PC-3 (cell line): Measurements from ENCODE around the gene TAF11L8. TPM values are rescaled to one million over a fixed set of nuclear protein-coding genes. Genes with fewer than 3 reads are reported as not detected.

Source experiments
- total RNA-seq: library from RNA; depleted of rRNA; stranded (reverse); fragments of >200 nt; gene quantifications from 2 replicates; pipeline ENCODE4 v1.2.3, GENCODE V29; 2014; rRNA removed

The TAF11L8 gene
- total RNA-seq, 1 experiment from 2014 or later = not detected

Other genes with a start within 250 kb of the TAF11L8 start
- gene TAF11L2, start 92.7 kb downstream of the TAF11L8 start, total RNA-seq = not detected in 2 replicates
- not detected in 2 replicates for gene TAF11L3, start 72.6 kb downstream of the TAF11L8 start, total RNA-seq
- not detected in 2 replicates for gene TAF11L4, start 69.2 kb downstream of the TAF11L8 start, total RNA-seq
- gene TAF11L5, start 65.7 kb downstream of the TAF11L8 start, total RNA-seq = not detected in 2 replicates
- gene TAF11L6, start 62.3 kb downstream of the TAF11L8 start, total RNA-seq = not detected in 2 replicates
- gene TAF11L7, start 5.2 kb downstream of the TAF11L8 start, total RNA-seq = not detected in 2 replicates
- not detected in 2 replicates for gene TAF11L9, start 3.4 kb upstream of the TAF11L8 start, total RNA-seq
- not detected in 2 replicates for gene TAF11L10, start 6.9 kb upstream of the TAF11L8 start, total RNA-seq
- gene TAF11L11, start 13.2 kb upstream of the TAF11L8 start, total RNA-seq = not detected in 2 replicates
- gene TAF11L12, start 19.4 kb upstream of the TAF11L8 start, total RNA-seq = not detected in 2 replicates
- not detected in 2 replicates for gene TAF11L13, start 41.1 kb upstream of the TAF11L8 start, total RNA-seq
- gene TAF11L14, start 43.5 kb upstream of the TAF11L8 start, total RNA-seq = not detected in 2 replicates